IMR-90 (cell line): Measurements from ENCODE around the gene IP6K3. TPM values are rescaled to one million over a fixed set of nuclear protein-coding genes. Genes with fewer than 3 reads are reported as not detected.

Experiments
- ATAC-seq: fragments of 200-7000 bp; cut with Tn5 transposase; 2 replicates; pipeline ENCODE4 v1.9.1; 2020; ENCODE audit warnings: low read depth, mild to moderate bottlenecking, moderate library complexity
- BruUV-seq: library from RNA; stranded (reverse); fragments of 400-500 nt; replicated peaks from 2 replicates; lab custom pipeline; 2021; lab: Mats Ljungman, UMichigan
- CTCF ChIA-PET: fragments of 300-600 bp; formaldehyde crosslinking; extraction: SDS; loops from one replicate; lab custom pipeline; 2021; ENCODE audit warnings: antibody characterized with exemption; lab: Yijun Ruan, JAX
- POLR2A ChIA-PET: fragments of 300-600 bp; sonication (Branson Sonifier 250); formaldehyde crosslinking; loops from one replicate; lab custom pipeline; 2022; ENCODE audit warnings: antibody characterized with exemption; ENCODE audit not compliant: unreplicated experiment; lab: Charles Lee
- DNase-seq: peaks from one replicate; pipeline ENCODE4 v3.0.0; 2013
- H2AFZ ChIP-seq: replicated peaks from 2 replicates; pipeline ENCODE3; 2013; ENCODE audit warnings: low read length, mild to moderate bottlenecking; ENCODE audit not compliant: poor library complexity
- H2AK5ac ChIP-seq: 2 replicates; pipeline ENCODE4 v1.6.1; 2013; ENCODE audit warnings: low read depth, low read length, inconsistent platforms
- H2AK9ac ChIP-seq: replicated peaks from 2 replicates; pipeline ENCODE3; 2013; ENCODE audit warnings: mild to moderate bottlenecking, low read depth, low read length, moderate library complexity; ENCODE audit not compliant: poor library complexity
- H2BK120ac ChIP-seq: 2 replicates; pipeline ENCODE4 v1.6.1; 2013; ENCODE audit warnings: low read depth, low read length, inconsistent platforms
- H2BK15ac ChIP-seq: 3 replicates; pipeline ENCODE4 v1.6.1; 2013; ENCODE audit warnings: low read depth, low read length, inconsistent platforms
- H2BK20ac ChIP-seq: 2 replicates; pipeline ENCODE4 v1.6.1; 2013; ENCODE audit warnings: low read depth, mild to moderate bottlenecking, inconsistent platforms, low read length, moderate library complexity
- H2BK5ac ChIP-seq: 2 replicates; pipeline ENCODE4 v1.6.1; 2013; ENCODE audit warnings: mild to moderate bottlenecking, low read depth, low read length, inconsistent platforms; ENCODE audit not compliant: poor library complexity, severe bottlenecking
- H3K14ac ChIP-seq: replicated peaks from 2 replicates; pipeline ENCODE4 v1.6.1; 2013; ENCODE audit warnings: low read depth, low read length, inconsistent platforms
- H3K18ac ChIP-seq: 2 replicates; pipeline ENCODE4 v1.6.1; 2013; ENCODE audit warnings: low read depth, low read length, control low read depth
- H3K23ac ChIP-seq: 2 replicates; pipeline ENCODE4 v1.6.1; 2013; ENCODE audit warnings: low read depth, low read length, inconsistent platforms
- H3K27ac ChIP-seq: 2 replicates; pipeline ENCODE4 v1.5.1; 2013; ENCODE audit warnings: mild to moderate bottlenecking, control low read depth, low read length; ENCODE audit not compliant: insufficient read depth
- H3K27me3 ChIP-seq: 2 replicates; pipeline ENCODE4 v1.6.1; 2013; ENCODE audit warnings: low read length; ENCODE audit not compliant: control insufficient read depth, insufficient read depth
- H3K36me3 ChIP-seq: 2 replicates; pipeline ENCODE4 v1.6.1; 2013; ENCODE audit warnings: low read length, mixed read lengths; ENCODE audit not compliant: control insufficient read depth, insufficient read depth
- H3K4ac ChIP-seq: 2 replicates; pipeline ENCODE4 v1.6.1; 2013; ENCODE audit warnings: low read depth, low read length, inconsistent platforms
- H3K4me1 ChIP-seq: 2 replicates; pipeline ENCODE4 v1.6.1; 2013; ENCODE audit warnings: low read length, mixed read lengths; ENCODE audit not compliant: control insufficient read depth, insufficient read depth
- H3K4me2 ChIP-seq: 2 replicates; pipeline ENCODE4 v1.6.1; 2013; ENCODE audit warnings: low read depth, mild to moderate bottlenecking, control low read depth, low read length, moderate library complexity
- H3K4me3 ChIP-seq: 2 replicates; pipeline ENCODE4 v1.5.1; 2013; ENCODE audit warnings: low read depth, mild to moderate bottlenecking, control low read depth, low read length, moderate library complexity; ENCODE audit not compliant: insufficient read depth
- H3K56ac ChIP-seq: 2 replicates; pipeline ENCODE4 v1.6.1; 2013; ENCODE audit warnings: low read length, inconsistent platforms; ENCODE audit not compliant: insufficient read depth; ENCODE audit errors: extremely low read depth
- H3K79me1 ChIP-seq, 2 experiments: 2 replicates each; pipeline ENCODE4 v1.6.1; 2013; ENCODE audit warnings: low read length in 2 of 2, inconsistent platforms in 1 of 2, low read depth in 1 of 2
- H3K9ac ChIP-seq: 2 replicates; pipeline ENCODE4 v1.6.1; 2013; ENCODE audit warnings: low read depth, low read length, control low read depth
- H3K9me1 ChIP-seq: 2 replicates; pipeline ENCODE4 v1.6.1; 2013; ENCODE audit warnings: low read length, inconsistent platforms; ENCODE audit not compliant: insufficient read depth
- H3K9me3 ChIP-seq: 2 replicates; pipeline ENCODE4 v1.6.1; 2013; ENCODE audit warnings: low read length; ENCODE audit not compliant: control insufficient read depth, insufficient read depth
- H4K20me1 ChIP-seq: 2 replicates; pipeline ENCODE4 v1.6.1; 2013; ENCODE audit warnings: low read length, inconsistent platforms; ENCODE audit not compliant: insufficient read depth
- H4K5ac ChIP-seq: 2 replicates; pipeline ENCODE4 v1.6.1; 2013; ENCODE audit warnings: mild to moderate bottlenecking, low read depth, low read length, control low read depth
- H4K8ac ChIP-seq, 2 experiments: 2 replicates each; pipeline ENCODE4 v1.6.1; 2013; ENCODE audit warnings: low read depth in 2 of 2, low read length in 2 of 2, control low read depth in 1 of 2, inconsistent platforms in 1 of 2
- H4K91ac ChIP-seq: 2 replicates; pipeline ENCODE4 v1.6.1; 2013; ENCODE audit warnings: low read depth, low read length, inconsistent platforms; ENCODE audit not compliant: insufficient read depth
- CEBPB ChIP-seq: IDR thresholded peaks from 2 replicates; pipeline ENCODE4 v1.6.1; 2012; ENCODE audit warnings: low read depth, low read length, improper control_type of control experiment
- SMC3 ChIP-seq: fragments of 150-350 bp; IDR thresholded peaks from 2 replicates; pipeline ENCODE4 v1.6.1; 2016; ENCODE audit warnings: low read depth, mild to moderate bottlenecking, antibody characterized with exemption, low read length, moderate library complexity
- WGBS, 2 experiments: methylation state at CpG; one replicate each; pipeline versions ENCODE4 v1.1.5 to v1.1.7; 2013; ENCODE audit warnings: missing lambda C conversion rate in 2 of 2; ENCODE audit not compliant: insufficient read length in 1 of 2; ENCODE audit errors: extremely low coverage in 2 of 2; 5-methylcytosine and 5-hydroxymethylcytosine counted together
- dilution Hi-C: fragments of 300-500 bp; cut with HindIII; formaldehyde crosslinking; loops from one replicate; pipeline ENCODE4 v1.14.3; 2018; ENCODE audit warnings: low sequenced_read_pairs; ENCODE audit not compliant: unreplicated experiment
- in situ Hi-C: fragments of 300-500 bp; cut with MboI; formaldehyde crosslinking; loops from 3 replicates; pipeline ENCODE4 v1.14.3; 2019; ENCODE audit warnings: low sequenced_read_pairs, inconsistent platforms, mixed read lengths
- intact Hi-C: fragments of 100-400 bp; cut with micrococcal nuclease; formaldehyde crosslinking; loops from 2 replicates; pipeline ENCODE4 v1.10.0; 2022
- polyA plus RNA-seq, 3 experiments: library from polyadenylated mRNA; depleted of rRNA; stranded (reverse); fragments of >200 nt; gene quantifications; 2 replicates each; pipeline ENCODE4 v1.2.3, GENCODE V29; 2012; ENCODE audit warnings: low replicate concordance in 1 of 3
- total RNA-seq: library from RNA; depleted of rRNA; stranded (reverse); fragments of >200 nt; gene quantifications from 2 replicates; pipeline ENCODE4 v1.2.3, GENCODE V29; 2012
- TF ChIP-seq, protein P1 (sequence below): fragments of 150-350 bp; IDR thresholded peaks from 2 replicates; pipeline ENCODE4 v1.6.1; 2016; ENCODE audit warnings: low read depth, mild to moderate bottlenecking, low read length, moderate library complexity, borderline replicate concordance

IP6K3 gene
- total and polyA plus RNA-seq, 2 of the 4 experiments (the other 2 are of a cell fraction) = 0.18 to 0.51 TPM

DNA sequence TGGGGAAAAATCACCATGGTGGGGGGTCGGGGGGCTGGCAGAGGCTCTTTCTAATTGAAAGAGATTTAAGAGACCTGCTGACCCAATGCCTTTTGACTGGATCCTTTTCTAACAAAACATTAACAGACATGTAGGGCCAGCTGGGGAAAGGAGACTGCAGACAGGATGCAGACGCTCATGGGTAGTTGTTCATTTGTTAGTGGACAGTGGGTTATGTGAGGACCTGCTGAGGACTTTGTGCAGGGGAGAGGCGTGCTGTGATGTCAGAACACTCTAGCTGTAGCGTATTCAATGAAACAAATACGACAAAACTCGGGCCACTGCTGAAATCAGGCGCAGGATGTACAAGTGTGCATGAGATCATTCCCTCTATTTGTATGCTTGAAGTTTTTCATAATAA, 1.2 kb downstream of the IP6K3 start:
- Histone ChIP-seq H2BK20ac (peak overlapping the region; percentile 87), H3K79me1 (no peaks in the 10 kb centered on the region; a peak in 1 of 4 replicates), H2BK120ac (peak overlapping the region; percentile 96; the same call in 1 of the 2 replicates), H3K9me1 (peaks cover 10% of the 10 kb centered on the region), H3K56ac (no peak overlapping the region), H4K20me1 (no peaks in the 10 kb centered on the region; the same call in 1 of the 2 replicates), H2AK9ac (peak overlapping the region; percentile 22), H3K4me2 (peak overlapping the region; percentile 69; the same call in 1 of the 2 replicates), H3K27me3 (peaks cover 6% of the 10 kb centered on the region; the same call in 1 of the 2 replicates), H4K5ac (peak overlapping the region; percentile 72), H4K91ac (peak overlapping the region; percentile 50), H2BK5ac (no peak overlapping the region), H3K4ac (peak overlapping the region; percentile 78), H2AK5ac (peak overlapping the region; percentile 57), H2AFZ (peak overlapping the region; percentile 64), H4K8ac (peak overlapping the region; percentile 1 to 96; a peak in 3 of 4 replicates), H3K9me3 (no peaks in the 10 kb centered on the region), H3K9ac (peak overlapping the region; percentile 39; the same call in 1 of the 2 replicates), H3K4me3 (no peak overlapping the region), H3K36me3 (no peaks in the 10 kb centered on the region), H3K4me1 (peaks cover 24% of the 10 kb centered on the region), H3K14ac (peak overlapping the region; percentile 94; the same call in 1 of the 2 replicates), H2BK15ac (peak overlapping the region; percentile 25; the same call in 1 of the 3 replicates), H3K27ac (peak overlapping the region; percentile 30; the same call in 1 of the 2 replicates), H3K23ac (no peak overlapping the region), H3K18ac (peak overlapping the region; percentile 85)
- CTCF ChIA-PET = interaction anchor here (0.7 to 5.0 kb wide), 5 partner anchors 16 to 409 kb away, joined by 3 to 29 read pairs (median 10); no protein-coding TSS in a partner anchor
- POLR2A ChIA-PET = no interaction called here
- dilution Hi-C loops = no loop called here
- intact Hi-C loops = loop anchor here (2.0 kb wide), 1 partner anchor 25 kb away; no protein-coding TSS in a partner anchor
- ATAC-seq = no peak
- WGBS, 2 experiments = no CpG with 5 or more reads among the region's 7 CpGs
- in situ Hi-C loops = no loop called here
- DNase-seq = peak; percentile 51
- TF ChIP-seq CEBPB (no peak), SMC3 (no peak)
- TF ChIP-seq, protein P1, sequence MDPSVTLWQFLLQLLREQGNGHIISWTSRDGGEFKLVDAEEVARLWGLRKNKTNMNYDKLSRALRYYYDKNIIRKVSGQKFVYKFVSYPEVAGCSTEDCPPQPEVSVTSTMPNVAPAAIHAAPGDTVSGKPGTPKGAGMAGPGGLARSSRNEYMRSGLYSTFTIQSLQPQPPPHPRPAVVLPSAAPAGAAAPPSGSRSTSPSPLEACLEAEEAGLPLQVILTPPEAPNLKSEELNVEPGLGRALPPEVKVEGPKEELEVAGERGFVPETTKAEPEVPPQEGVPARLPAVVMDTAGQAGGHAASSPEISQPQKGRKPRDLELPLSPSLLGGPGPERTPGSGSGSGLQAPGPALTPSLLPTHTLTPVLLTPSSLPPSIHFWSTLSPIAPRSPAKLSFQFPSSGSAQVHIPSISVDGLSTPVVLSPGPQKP = no peak
- BruUV-seq = no TSS peak
